CD4-positive, alpha-beta memory T cell (primary cell): ENCODE data around the gene ISG20. TPM values are rescaled to one million over a fixed set of nuclear protein-coding genes. Genes with fewer than 3 reads are reported as not detected.

Experiments used
- CTCF ChIA-PET: fragments of 350-600 bp; sonication (Branson Sonifier 250); formaldehyde crosslinking; loops from one replicate; lab custom pipeline; 2021; ENCODE audit warnings: inconsistent platforms; ENCODE audit not compliant: partially characterized antibody; lab: Charles Lee
- POLR2A ChIA-PET: fragments of 350-600 bp; sonication (Branson Sonifier 250); formaldehyde crosslinking; loops from one replicate; lab custom pipeline; 2021; ENCODE audit not compliant: partially characterized antibody; lab: Charles Lee
- DNase-seq, 5 donors: peaks; one replicate each; pipeline versions ENCODE4 v3.0.0 to v3.0.0-alpha.2; 2020 to 2022; ENCODE audit warnings: mixed read lengths in 1 of 5
- H3K27ac ChIP-seq: one replicate; pipeline ENCODE4 v1.7.0; 2013; ENCODE audit warnings: low read depth, low read length
- H3K27me3 ChIP-seq: 2 replicates; pipeline ENCODE4 v1.7.0; 2013; ENCODE audit warnings: mild to moderate bottlenecking, low read length, moderate library complexity; ENCODE audit not compliant: insufficient read depth
- H3K36me3 ChIP-seq: 2 replicates; pipeline ENCODE4 v1.7.0; 2013; ENCODE audit warnings: mild to moderate bottlenecking, low read length, moderate library complexity; ENCODE audit not compliant: insufficient read depth
- H3K4me1 ChIP-seq: 2 replicates; pipeline ENCODE4 v1.7.0; 2013; ENCODE audit warnings: mild to moderate bottlenecking, low read length, moderate library complexity; ENCODE audit not compliant: insufficient read depth
- H3K4me3 ChIP-seq, 2 donors: one replicate each; pipeline ENCODE4 v1.7.0; 2013; ENCODE audit warnings: low read length in 2 of 2, mild to moderate bottlenecking in 1 of 2
- H3K9me3 ChIP-seq, 2 donors: one replicate each; pipeline ENCODE4 v1.7.0; 2013; ENCODE audit warnings: low read length in 2 of 2, control low read depth in 1 of 2; ENCODE audit not compliant: control insufficient read depth in 1 of 2
- H3K27ac Mint-ChIP-seq, 7 donors: one replicate each; pipeline ENCODE4 v1.8.0; 2020 to 2021; ENCODE audit warnings: mixed read lengths in 7 of 7, mild to moderate bottlenecking in 6 of 7, inconsistent platforms in 3 of 7, moderate library complexity in 3 of 7
- H3K27me3 Mint-ChIP-seq, 2 donors: one replicate each; pipeline ENCODE4 v1.8.0; 2020 to 2021; ENCODE audit warnings: mixed read lengths in 2 of 2
- H3K36me3 Mint-ChIP-seq, 2 donors: one replicate each; pipeline ENCODE4 v1.8.0; 2020 to 2021; ENCODE audit warnings: mixed read lengths in 2 of 2, inconsistent platforms in 1 of 2, mild to moderate bottlenecking in 1 of 2
- H3K4me1 Mint-ChIP-seq, 4 donors: one replicate each; pipeline ENCODE4 v1.8.0; 2020 to 2021; ENCODE audit warnings: mixed read lengths in 4 of 4, mild to moderate bottlenecking in 1 of 4
- H3K4me3 Mint-ChIP-seq, 8 donors: one replicate each; pipeline ENCODE4 v1.8.0; 2020 to 2021; ENCODE audit warnings: mixed read lengths in 8 of 8, mild to moderate bottlenecking in 7 of 8, moderate library complexity in 6 of 8, inconsistent platforms in 3 of 8
- H3K9me3 Mint-ChIP-seq, 8 donors: one replicate each; pipeline ENCODE4 v1.8.0; 2020 to 2021; ENCODE audit warnings: mixed read lengths in 8 of 8, mild to moderate bottlenecking in 5 of 8, inconsistent platforms in 3 of 8, moderate library complexity in 1 of 8
- intact Hi-C: fragments of 100-400 bp; cut with micrococcal nuclease; formaldehyde crosslinking; loops from one replicate; pipeline ENCODE4 v1.15.1; 2023
- polyA plus RNA-seq, 2 donors: library from polyadenylated mRNA; unstranded; fragments of 300-500 nt; fragmentation: Illumina TruSeq; gene quantifications; one replicate each; pipeline ENCODE4 v1.2.3, GENCODE V29; 2021
- total RNA-seq, 2 experiments: library from RNA; stranded (reverse); gene quantifications; one replicate each; pipeline ENCODE4 v1.2.3, GENCODE V29; 2021

Gene ISG20
- total and polyA plus RNA-seq, 4 experiments from 2014 or later = 144 to 667 (median 323) TPM

- Histone ChIP-seq H3K27ac (no peak overlapping the region), H3K27me3 (no peaks in the 10 kb centered on the region), H3K36me3 (no peaks in the 10 kb centered on the region), H3K9me3 (no peaks in the 10 kb centered on the region), H3K4me1 (peaks cover 35% of the 10 kb centered on the region), H3K4me3 (no peak overlapping the region)
- Mint-ChIP-seq H3K36me3 (peaks cover 0 to 9% of the 10 kb centered on the region in 2 donors), H3K27ac (no peak overlapping the region), H3K4me1 (peaks cover 23 to 42% (median 31%) of the 10 kb centered on the region in 4 donors), H3K27me3 (peaks cover 0 to 2% of the 10 kb centered on the region in 2 donors), H3K4me3 (no peak overlapping the region), H3K9me3 (no peaks in the 10 kb centered on the region)
- intact Hi-C loops = loop anchor here (5.0 to 10.0 kb wide), 3 partner anchors 152 to 715 kb away; partner anchors contain the start of genes ACAN, MRPL46, MRPS11 and POLG
- ChIA-PET CTCF (no interaction called here), POLR2A (no interaction called here)
- no peak for DNase-seq
These were observed 19.0 kb upstream of the ISG20 start for GRCh38 chr15:88619796-88620195.

- peaks cover under 1% of the 10 kb centered on the region for H3K36me3 ChIP-seq
- peak within 1 kb of the TSS; percentile 82 for H3K27ac ChIP-seq
- Mint-ChIP-seq H3K9me3 (no peaks in the 10 kb centered on the region), H3K27me3 (peaks cover 0 to 2% of the 10 kb centered on the region in 2 donors), H3K27ac (peak within 1 kb of the TSS; percentile 89 to 97 (median 96)), H3K4me3 (peak within 1 kb of the TSS; percentile 88 to 96 (median 92)), H3K36me3 (peaks cover 0 to 12% of the 10 kb centered on the region in 2 donors), H3K4me1 (peaks cover 30 to 54% (median 42%) of the 10 kb centered on the region in 4 donors)
- H3K9me3 ChIP-seq = no peaks in the 10 kb centered on the region
- peak; percentile 94 to 97 (median 95) for DNase-seq
- intact Hi-C loops = loop anchor here (1.0 to 10.0 kb wide), 4 partner anchors 75 to 714 kb away; partner anchors contain the start of genes ACAN, DET1, MRPL46 and MRPS11
- no peaks in the 10 kb centered on the region for H3K27me3 ChIP-seq
- H3K4me1 ChIP-seq = peaks cover 49% of the 10 kb centered on the region
- peak within 1 kb of the TSS; percentile 79 to 92 for H3K4me3 ChIP-seq
- ChIA-PET POLR2A (interaction anchor here (0.7 to 2.2 kb wide), 12 partner anchors 11 to 467 kb away, joined by 3 to 45 read pairs (median 6); partner anchors contain the start of gene ABHD2), CTCF (interaction anchor here (1.2 to 2.2 kb wide), 5 partner anchors 14 to 43 kb away, joined by 4 to 24 read pairs (median 12); partner anchors contain the start of gene ISG20)
These were observed 17.6 kb upstream of the ISG20 start, which contains the start of gene AEN for GRCh38 chr15:88620995-88621772. TSS of gene AEN (plus strand) at chr15:88621340. CDS start at chr15:88626210, 4,870 bp downstream.

GRCh38 chr15:88621789-88622604, 16.8 kb upstream of the ISG20 start:
- H3K36me3 ChIP-seq = peaks cover 7% of the 10 kb centered on the region
- no peaks in the 10 kb centered on the region for H3K9me3 Mint-ChIP-seq
- H3K27ac Mint-ChIP-seq = peak overlapping the region; percentile 89 to 97 (median 94)
- POLR2A ChIA-PET = interaction anchor here (0.7 to 2.2 kb wide), 17 partner anchors 10 to 466 kb away, joined by 3 to 45 read pairs (median 4); partner anchors contain the start of genes ABHD2, MRPL46 and MRPS11
- H3K27me3 ChIP-seq = no peaks in the 10 kb centered on the region
- H3K4me1 ChIP-seq = peaks cover 57% of the 10 kb centered on the region
- H3K4me3 Mint-ChIP-seq = peak overlapping the region; percentile 86 to 96 (median 90)
- intact Hi-C loops = loop anchor here (1.0 to 10.0 kb wide), 5 partner anchors 76 to 713 kb away; partner anchors contain the start of genes ACAN, DET1, MRPL46 and MRPS11
- H3K4me1 Mint-ChIP-seq = peaks cover 30 to 59% (median 47%) of the 10 kb centered on the region in 4 donors
- H3K4me3 ChIP-seq = peak overlapping the region; percentile 79 to 92
- no peaks in the 10 kb centered on the region for H3K9me3 ChIP-seq
- H3K27ac ChIP-seq = peak overlapping the region; percentile 82
- peaks cover 0 to 2% of the 10 kb centered on the region in 2 donors for H3K27me3 Mint-ChIP-seq
- DNase-seq = peak; percentile 68 to 83 (median 75)
- peaks cover 0 to 12% of the 10 kb centered on the region in 2 donors for H3K36me3 Mint-ChIP-seq
- CTCF ChIA-PET = interaction anchor here (0.7 to 2.2 kb wide), 10 partner anchors 11 to 283 kb away, joined by 3 to 24 read pairs (median 5); partner anchors contain the start of gene ISG20

DNA sequence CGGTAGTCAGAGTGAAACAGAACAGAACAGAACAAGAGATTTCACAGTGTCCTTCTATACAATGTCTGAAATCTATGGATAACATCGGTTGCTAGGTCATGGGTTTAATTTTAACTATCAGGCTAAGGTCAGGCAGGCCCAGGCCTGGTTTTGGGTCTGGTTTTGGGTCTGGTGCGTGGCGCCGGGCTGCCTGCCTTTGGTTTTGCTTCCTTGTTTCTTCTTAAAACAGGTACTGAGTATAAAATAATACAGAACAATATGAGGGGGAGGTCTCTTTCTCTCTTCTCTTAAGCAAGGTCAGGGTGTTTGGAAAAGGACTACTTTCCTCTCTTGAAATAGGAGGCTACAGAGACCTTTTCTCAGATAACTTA, 16.2 kb upstream of the ISG20 start:
- peaks cover 7% of the 10 kb centered on the region for H3K36me3 ChIP-seq
- ChIA-PET POLR2A (interaction anchor here (0.8 to 2.2 kb wide), 13 partner anchors 10 to 466 kb away, joined by 3 to 45 read pairs (median 5); partner anchors contain the start of genes ABHD2, MRPL46 and MRPS11), CTCF (interaction anchor here (0.7 to 2.2 kb wide), 9 partner anchors 10 to 282 kb away, joined by 3 to 24 read pairs (median 6); partner anchors contain the start of gene ISG20)
- no peaks in the 10 kb centered on the region for H3K9me3 Mint-ChIP-seq
- H3K4me1 Mint-ChIP-seq = peaks cover 36 to 65% (median 53%) of the 10 kb centered on the region in 4 donors
- intact Hi-C loops = loop anchor here (2.0 to 10.0 kb wide), 4 partner anchors 155 to 712 kb away; partner anchors contain the start of genes ACAN, MRPL46, MRPS11 and POLG
- peaks cover 62% of the 10 kb centered on the region for H3K4me1 ChIP-seq
- peak overlapping the region; percentile 89 to 97 (median 94) for H3K27ac Mint-ChIP-seq
- H3K36me3 Mint-ChIP-seq = peaks cover 4 to 15% of the 10 kb centered on the region in 2 donors
- H3K4me3 ChIP-seq = peak overlapping the region; percentile 79 to 92
- no peaks in the 10 kb centered on the region for H3K27me3 ChIP-seq
- H3K27ac ChIP-seq = peak overlapping the region; percentile 82
- peaks cover 0 to 2% of the 10 kb centered on the region in 2 donors for H3K27me3 Mint-ChIP-seq
- no peaks in the 10 kb centered on the region for H3K9me3 ChIP-seq
- H3K4me3 Mint-ChIP-seq = peak overlapping the region; percentile 86 to 96 (median 90)
- no peak for DNase-seq

DNA sequence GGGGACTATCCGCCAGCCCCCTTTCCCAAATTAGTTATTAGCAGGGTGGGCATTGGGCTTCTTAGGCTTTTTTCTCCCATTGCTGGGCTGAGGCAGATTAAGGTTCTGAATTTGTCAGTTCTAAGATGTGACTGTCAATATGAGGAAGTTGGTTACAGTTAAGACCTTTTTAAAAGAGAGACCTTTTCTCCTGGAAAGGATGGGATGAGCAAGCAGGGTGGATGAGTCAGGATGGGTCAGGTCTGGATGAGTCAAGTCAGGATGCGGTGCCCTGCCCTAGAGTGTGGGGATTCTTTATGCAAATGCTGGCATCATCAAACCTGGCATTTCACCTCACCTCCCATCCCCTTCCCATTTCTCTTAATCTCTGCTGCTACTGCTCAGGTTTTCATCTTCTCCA, 15.8 kb upstream of the ISG20 start:
- H3K4me1 Mint-ChIP-seq = peaks cover 40 to 70% (median 58%) of the 10 kb centered on the region in 4 donors
- peak overlapping the region; percentile 89 to 97 (median 94) for H3K27ac Mint-ChIP-seq
- no peak for DNase-seq
- intact Hi-C loops = loop anchor here (2.0 to 10.0 kb wide), 4 partner anchors 156 to 712 kb away; partner anchors contain the start of genes ACAN, MRPL46, MRPS11 and POLG
- no peaks in the 10 kb centered on the region for H3K9me3 ChIP-seq
- peaks cover 8 to 19% of the 10 kb centered on the region in 2 donors for H3K36me3 Mint-ChIP-seq
- H3K4me3 ChIP-seq = peak overlapping the region; percentile 79 to 92
- H3K4me1 ChIP-seq = peaks cover 67% of the 10 kb centered on the region
- H3K9me3 Mint-ChIP-seq = no peaks in the 10 kb centered on the region
- peaks cover 0 to 2% of the 10 kb centered on the region in 2 donors for H3K27me3 Mint-ChIP-seq
- peaks cover 7% of the 10 kb centered on the region for H3K36me3 ChIP-seq
- peak overlapping the region; percentile 86 to 96 (median 90) for H3K4me3 Mint-ChIP-seq
- CTCF ChIA-PET = interaction anchor here (1.8 to 9.9 kb wide), 6 partner anchors 12 to 282 kb away, joined by 3 to 132 read pairs (median 39); no protein-coding TSS in a partner anchor
- H3K27me3 ChIP-seq = no peaks in the 10 kb centered on the region
- POLR2A ChIA-PET = interaction anchor here (1.1 to 8.2 kb wide), 3 partner anchors 10 to 41 kb away, joined by 3 to 113 read pairs (median 38); no protein-coding TSS in a partner anchor
- peak overlapping the region; percentile 82 for H3K27ac ChIP-seq

DNA sequence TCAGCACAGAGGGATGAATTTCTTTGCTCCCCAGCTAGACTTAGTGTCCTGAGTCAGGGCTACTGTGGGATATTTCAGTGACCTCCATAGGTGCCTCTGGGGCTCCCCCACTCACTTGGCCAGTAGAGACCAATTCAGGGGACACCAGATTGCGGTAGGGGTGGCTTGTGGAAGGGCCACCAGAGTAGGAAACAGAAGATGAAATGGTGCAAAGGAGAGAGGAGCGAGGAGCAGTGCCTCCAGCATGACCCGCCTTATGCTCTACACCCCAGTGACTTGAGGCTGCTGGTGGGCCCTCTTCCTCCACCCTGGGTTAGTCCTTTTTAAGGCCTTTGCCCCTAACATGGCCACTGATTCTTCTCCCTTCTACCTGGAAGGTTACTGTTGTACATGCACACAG, 15.2 kb upstream of the ISG20 start:
- Mint-ChIP-seq H3K4me3 (peak overlapping the region; percentile 26 to 96 (median 90)), H3K9me3 (no peaks in the 10 kb centered on the region), H3K27ac (peak overlapping the region; percentile 89 to 97 (median 94)), H3K27me3 (peaks cover 0 to 2% of the 10 kb centered on the region in 2 donors), H3K36me3 (peaks cover 13 to 24% of the 10 kb centered on the region in 2 donors), H3K4me1 (peaks cover 43 to 76% (median 62%) of the 10 kb centered on the region in 4 donors)
- no peaks in the 10 kb centered on the region for H3K27me3 ChIP-seq
- H3K27ac ChIP-seq = peak overlapping the region; percentile 82
- no peaks in the 10 kb centered on the region for H3K9me3 ChIP-seq
- peaks cover 73% of the 10 kb centered on the region for H3K4me1 ChIP-seq
- intact Hi-C loops = loop anchor here (1.0 to 10.0 kb wide), 6 partner anchors 41 to 711 kb away; partner anchors contain the start of genes ACAN, MRPL46, MRPS11 and POLG
- ChIA-PET POLR2A (interaction anchor here (1.0 to 8.2 kb wide), 8 partner anchors 9 to 468 kb away, joined by 3 to 113 read pairs (median 4); no protein-coding TSS in a partner anchor), CTCF (interaction anchor here (1.0 to 9.9 kb wide), 19 partner anchors 12 to 396 kb away, joined by 3 to 132 read pairs (median 9); no protein-coding TSS in a partner anchor)
- no peak for DNase-seq
- H3K36me3 ChIP-seq = peaks cover 9% of the 10 kb centered on the region
- peak overlapping the region in 1 of 2 donors; percentile 79 for H3K4me3 ChIP-seq
